K562 (cell line): Measurements from ENCODE around the gene USH1G. TPM values are rescaled to one million over a fixed set of nuclear protein-coding genes. Genes with fewer than 3 reads are reported as not detected.

Source experiments
- AFF4 ChIP-seq: sonication (generic); formaldehyde crosslinking; IDR thresholded peaks from 2 replicates; pipeline ENCODE4 v1.8.0; 2023; ENCODE audit warnings: mild to moderate bottlenecking, missing genetic modification reagents
- ATF7 ChIP-seq: fragments of 450-650 bp; IDR thresholded peaks from 2 replicates; pipeline ENCODE4 v1.7.1; 2014; ENCODE audit warnings: mild to moderate bottlenecking, moderate library complexity
- CCAR2 ChIP-seq: fragments of 200-400 bp; formaldehyde crosslinking; IDR thresholded peaks from 2 replicates; pipeline ENCODE4 v1.6.1; 2017; ENCODE audit warnings: mild to moderate bottlenecking, low read depth, low read length
- EGR1 ChIP-seq: fragments of 450-650 bp; conservative IDR thresholded peaks from 2 replicates; pipeline ENCODE4 v1.6.1; 2017; ENCODE audit warnings: mild to moderate bottlenecking
- JUN ChIP-seq, 2 experiments: sonication (generic) in 1 of 2; formaldehyde crosslinking in 1 of 2; IDR thresholded peaks; 2 replicates each; pipeline versions ENCODE4 v1.6.1 to v1.8.0; 2012 to 2022; ENCODE audit warnings: borderline replicate concordance in 2 of 2, mild to moderate bottlenecking in 2 of 2, improper control_type of control experiment in 1 of 2, low read depth in 1 of 2, low read length in 1 of 2, missing genetic modification reagents in 1 of 2
- MAFG ChIP-seq: fragments of 450-650 bp; conservative IDR thresholded peaks from 2 replicates; pipeline ENCODE4 v1.6.1; 2016; ENCODE audit warnings: missing genetic modification characterization, missing compliant biosample characterization
- MAZ ChIP-seq, 2 experiments: fragments of 450-650 bp in 1 of 2; sonication (generic) in 1 of 2; formaldehyde crosslinking; IDR thresholded peaks in 1 of 2; conservative IDR thresholded peaks in 1 of 2; 2 replicates each; pipeline versions ENCODE4 v1.4.0 to v1.5.0; 2020; ENCODE audit warnings: mild to moderate bottlenecking in 1 of 2, missing genetic modification reagents in 1 of 2
- MTA3 ChIP-seq: fragments of 450-650 bp; formaldehyde crosslinking; IDR thresholded peaks from 2 replicates; pipeline ENCODE4 v1.6.1; 2017; ENCODE audit warnings: mild to moderate bottlenecking, borderline replicate concordance
- RUNX1 ChIP-seq: sonication (generic); IDR thresholded peaks from 2 replicates; pipeline ENCODE4 v1.6.1; 2016; ENCODE audit warnings: antibody characterized with exemption, low read depth
- SAFB ChIP-seq: fragments of 200-400 bp; formaldehyde crosslinking; IDR thresholded peaks from 2 replicates; pipeline ENCODE4 v1.6.1; 2017; ENCODE audit warnings: low read depth, low read length, borderline replicate concordance
- SP1 ChIP-seq: sonication (generic); formaldehyde crosslinking; IDR thresholded peaks from 2 replicates; pipeline ENCODE4 v1.8.1; 2022; ENCODE audit warnings: mild to moderate bottlenecking, missing genetic modification reagents
- TAF15 ChIP-seq: fragments of 200-400 bp; formaldehyde crosslinking; IDR thresholded peaks from 2 replicates; pipeline ENCODE4 v1.6.1; 2017; ENCODE audit warnings: mild to moderate bottlenecking, low read depth, low read length, moderate library complexity
- TCF7L2 ChIP-seq: fragments of 150-350 bp; IDR thresholded peaks from 2 replicates; pipeline ENCODE4 v1.6.1; 2016; ENCODE audit warnings: low read depth, mild to moderate bottlenecking, low read length, moderate library complexity
- TFAM ChIP-seq: fragments of 250-450 bp; sonication (Bioruptor Pico); conservative IDR thresholded peaks from 2 replicates; pipeline ENCODE4 v1.5.0; 2021; ENCODE audit warnings: mild to moderate bottlenecking, moderate library complexity
- TFAP4 ChIP-seq: sonication (generic); formaldehyde crosslinking; IDR thresholded peaks from 2 replicates; pipeline ENCODE4 v1.8.0; 2022; ENCODE audit warnings: missing genetic modification reagents, mild to moderate bottlenecking, moderate library complexity, borderline replicate concordance
- THAP12 ChIP-seq: fragments of 250-450 bp; sonication (Bioruptor Pico); IDR thresholded peaks from 2 replicates; pipeline ENCODE4 v1.9.0; 2021; ENCODE audit warnings: mild to moderate bottlenecking, inconsistent platforms
- TSC22D4 ChIP-seq: fragments of 450-650 bp; IDR thresholded peaks from 2 replicates; pipeline ENCODE4 v1.6.1; 2016; ENCODE audit warnings: missing genetic modification characterization, missing biosample characterization, control low read depth
- XRCC3 ChIP-seq: fragments of 450-650 bp; IDR thresholded peaks from 2 replicates; pipeline ENCODE4 v1.6.1; 2017; ENCODE audit warnings: mild to moderate bottlenecking, moderate library complexity
- ZNF41 ChIP-seq: fragments of 250-450 bp; sonication (Bioruptor Pico); conservative IDR thresholded peaks from 2 replicates; pipeline ENCODE4 v1.4.0; 2020; ENCODE audit warnings: mild to moderate bottlenecking
- polyA plus RNA-seq, 8 experiments: library from polyadenylated mRNA; depleted of rRNA in 4 of 8; stranded (reverse) in 5 of 8; unstranded in 3 of 8; fragments of >200 nt; fragmentation: Nextera tagmentation in 2 of 8; fragmentation: Illumina TruSeq in 1 of 8; extraction: Ambion mirVana in 2 of 8; extraction: Trizol in 1 of 8; gene quantifications; 2 replicates each; pipeline versions ENCODE4 v1.2.1 to v1.2.3, GENCODE V29; 2011 to 2014; ENCODE audit warnings: inconsistent platforms in 1 of 8, missing spikeins in 1 of 8
- total RNA-seq, 7 experiments: library from RNA; depleted of rRNA in 6 of 7; stranded (reverse); fragments of >200 nt in 6 of 7; fragmentation: Illumina TruSeq in 2 of 7; extraction: Trizol in 2 of 7; gene quantifications; 2 replicates each; pipeline versions ENCODE4 v1.2.1 to v1.2.3, GENCODE V29; 2011 to 2021; ENCODE audit warnings: low replicate concordance in 1 of 7

USH1G gene
- total and polyA plus RNA-seq, 9 of the 15 experiments (the other 6 are each of a cell fraction or from before 2014, with no cell fraction given): 0.22 to 1.00 (median 0.64) TPM; not detected in 2

GRCh38 chr17:74972107-74972972 lies 49.3 kb upstream of the USH1G start, which contains the start of gene HID1 (continued):
- TF ChIP-seq AFF4 (no peak), SAFB (no peak), MAZ (CRISPR knock-in tag; conservative IDR thresholded peaks at IDR 0.05 in 1 of 2, IDR thresholded peaks at IDR 0.05 in 1 of 2) (peak in 1 of 2 experiments; percentile 47; a peak in 1 of 4 replicates), ATF7 (no peak), ZNF41 (CRISPR knock-in tag) (no peak), SP1 (peak; percentile 25; the same call in 1 of the 2 replicates), TFAM (CRISPR knock-in tag) (no peak), XRCC3 (no peak), JUN (IDR thresholded peaks at IDR 0.05; ENCODE audit: borderline replicate concordance, low read depth, low read length) (no peak), JUN (CRISPR knock-in tag; IDR thresholded peaks at IDR 0.05; ENCODE audit: borderline replicate concordance) (no peak), MAFG (tag) (no peak), CCAR2 (no peak), TCF7L2 (no peak), MTA3 (no peak), TSC22D4 (tag) (no peak), TAF15 (no peak), RUNX1 (no peak), EGR1 (peak; percentile 39; the same call in 1 of the 2 replicates), TFAP4 (CRISPR knock-in tag) (peak; percentile 38; the same call in 1 of the 2 replicates), THAP12 (CRISPR knock-in tag) (no peak)
